Spleen (tissue), 11 donors: Measurements from ENCODE around the gene HOXD13. TPM values are rescaled to one million over a fixed set of nuclear protein-coding genes. Genes with fewer than 3 reads are reported as not detected.

Experiments used
- DNase-seq: peaks from one replicate; pipeline ENCODE4 v3.0.0-alpha.2; 2020
- H3K27ac ChIP-seq, 8 donors: fragments of 200-600 bp; sonication (generic) in 7 of 8; 1 replicate in 4 of 8; 2 replicates in 4 of 8; pipeline versions ENCODE4 v1.5.0 to v1.8.0; 2016 to 2021; ENCODE audit warnings: inconsistent platforms in 4 of 8, mild to moderate bottlenecking in 4 of 8, moderate library complexity in 1 of 8
- H3K27me3 ChIP-seq, 7 donors: fragments of 200-600 bp; sonication (generic) in 6 of 7; replicated peaks in 1 of 7; 1 replicate in 4 of 7; 2 replicates in 3 of 7; pipeline versions ENCODE4 v1.5.0 to v1.8.0; 2016 to 2021; ENCODE audit warnings: inconsistent platforms in 3 of 7, mild to moderate bottlenecking in 1 of 7
- H3K36me3 ChIP-seq, 6 donors: fragments of 200-600 bp; sonication (generic) in 5 of 6; 1 replicate in 4 of 6; 2 replicates in 2 of 6; pipeline versions ENCODE4 v1.5.0 to v1.8.0; 2016 to 2021; ENCODE audit warnings: inconsistent platforms in 2 of 6
- H3K4me1 ChIP-seq, 6 donors: fragments of 200-600 bp; sonication (generic) in 5 of 6; 1 replicate in 3 of 6; 2 replicates in 3 of 6; pipeline versions ENCODE4 v1.5.0 to v1.8.0; 2016 to 2021; ENCODE audit warnings: inconsistent platforms in 3 of 6
- H3K4me3 ChIP-seq, 8 donors: fragments of 200-600 bp; sonication (generic) in 7 of 8; 1 replicate in 4 of 8; 2 replicates in 4 of 8; pipeline versions ENCODE4 v1.5.0 to v1.8.0; 2016 to 2021; ENCODE audit warnings: inconsistent platforms in 4 of 8, mild to moderate bottlenecking in 4 of 8, moderate library complexity in 2 of 8
- H3K9me3 ChIP-seq, 8 donors: fragments of 200-600 bp; sonication (generic) in 7 of 8; 1 replicate in 4 of 8; 2 replicates in 4 of 8; pipeline versions ENCODE4 v1.5.0 to v1.8.0; 2016 to 2021; ENCODE audit warnings: inconsistent platforms in 4 of 8
- POLR2A ChIP-seq, 3 donors: fragments of 450-650 bp; IDR thresholded peaks; one replicate each; pipeline ENCODE4 v1.5.1; 2017; ENCODE audit warnings: antibody characterized with exemption in 3 of 3, mild to moderate bottlenecking in 1 of 3
- POLR2AphosphoS5 ChIP-seq, 3 donors: sonication (generic); formaldehyde crosslinking; IDR thresholded peaks; one replicate each; pipeline ENCODE4 v1.5.1; 2017; ENCODE audit warnings: antibody characterized with exemption in 3 of 3
- WGBS, 5 donors: extraction: QIAGEN DNeasy Blood & Tissue Kit in 3 of 5; methylation state at CpG; one replicate each; pipeline versions ENCODE4 v1.1.5 to v1.1.7; 2013 to 2018; 5-methylcytosine and 5-hydroxymethylcytosine counted together
- intact Hi-C: fragments of 100-400 bp; cut with DNase I; formaldehyde crosslinking; loops from one replicate; pipeline ENCODE4 v1.15.0; 2023; ENCODE audit warnings: low total_unique reads
- polyA plus RNA-seq, 3 donors: library from polyadenylated mRNA; stranded (reverse); fragments of 200-250 nt; gene quantifications; one replicate each; pipeline ENCODE4 v1.2.1, GENCODE V29; 2013
- total RNA-seq, 7 donors: library from RNA; depleted of rRNA in 3 of 7; stranded (reverse); fragments of >200 nt in 3 of 7; fragmentation: NEBNext Ultra II Directional in 4 of 7; extraction: Animal tissue kit (Norgen Biotek cat#: 25700) in 4 of 7; gene quantifications; one replicate each; pipeline versions ENCODE4 v1.1.0 to v1.2.1, GENCODE V29; 2016 to 2021
- TF ChIP-seq, protein P1 (sequence below), 11 experiments: fragments of 200-600 bp in 7 of 11; fragments of 450-650 bp in 4 of 11; sonication (generic) in 4 of 11; IDR thresholded peaks in 8 of 11; conservative IDR thresholded peaks in 3 of 11; 1 replicate in 7 of 11; 2 replicates in 4 of 11; pipeline versions ENCODE4 v1.4.0 to v1.8.0; 2016 to 2021; ENCODE audit warnings: antibody characterized with exemption in 11 of 11, inconsistent platforms in 4 of 11, mild to moderate bottlenecking in 1 of 11
- donor health status: healthy with polysubstance abuse.
- donor health status: DM: no; HTN: no; CAD: no; lungs with moderate emphysema.
- donor health status: DM: no; HTN: no; CAD: no.
- donor health status: Bipolar disorder and iron deficiency.
- donor health status: healthy.
- donor health status: DM: no; HTN: no; CAD: no.
- donor health status: DM: yes; HTN: yes; CAD: no.

HOXD13 gene
- total and polyA plus RNA-seq, 10 donors: not detected

- Histone ChIP-seq H3K9me3 (no peaks in the 10 kb centered on the region), H3K27ac (peak overlapping the region; percentile 57 to 93 (median 86)), H3K27me3 (peaks cover 0 to 100% (median 92%) of the 10 kb centered on the region in 7 donors), H3K36me3 (no peaks in the 10 kb centered on the region), H3K4me3 (peak overlapping the region; percentile 20 to 71 (median 40)), H3K4me1 (peaks cover 0 to 89% (median 50%) of the 10 kb centered on the region in 6 donors)
- TF ChIP-seq, protein P1, sequence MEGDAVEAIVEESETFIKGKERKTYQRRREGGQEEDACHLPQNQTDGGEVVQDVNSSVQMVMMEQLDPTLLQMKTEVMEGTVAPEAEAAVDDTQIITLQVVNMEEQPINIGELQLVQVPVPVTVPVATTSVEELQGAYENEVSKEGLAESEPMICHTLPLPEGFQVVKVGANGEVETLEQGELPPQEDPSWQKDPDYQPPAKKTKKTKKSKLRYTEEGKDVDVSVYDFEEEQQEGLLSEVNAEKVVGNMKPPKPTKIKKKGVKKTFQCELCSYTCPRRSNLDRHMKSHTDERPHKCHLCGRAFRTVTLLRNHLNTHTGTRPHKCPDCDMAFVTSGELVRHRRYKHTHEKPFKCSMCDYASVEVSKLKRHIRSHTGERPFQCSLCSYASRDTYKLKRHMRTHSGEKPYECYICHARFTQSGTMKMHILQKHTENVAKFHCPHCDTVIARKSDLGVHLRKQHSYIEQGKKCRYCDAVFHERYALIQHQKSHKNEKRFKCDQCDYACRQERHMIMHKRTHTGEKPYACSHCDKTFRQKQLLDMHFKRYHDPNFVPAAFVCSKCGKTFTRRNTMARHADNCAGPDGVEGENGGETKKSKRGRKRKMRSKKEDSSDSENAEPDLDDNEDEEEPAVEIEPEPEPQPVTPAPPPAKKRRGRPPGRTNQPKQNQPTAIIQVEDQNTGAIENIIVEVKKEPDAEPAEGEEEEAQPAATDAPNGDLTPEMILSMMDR (IDR thresholded peaks at IDR 0.05 in 8 of 11, conservative IDR thresholded peaks at IDR 0.05 in 3 of 11): no peak
- TF ChIP-seq POLR2AphosphoS5 (IDR thresholded peaks at IDR 0.05) (no peak), POLR2A (IDR thresholded peaks at IDR 0.05) (no peak)
- 12 to 18% (median 14%) methylated on average over 15 of the region's 15 CpGs for WGBS, 5 donors
- intact Hi-C loops: no loop called here
- DNase-seq: no peak
Observed at GRCh38 chr2:176130957-176131847, 38.7 kb downstream of the HOXD13 start.

DNA sequence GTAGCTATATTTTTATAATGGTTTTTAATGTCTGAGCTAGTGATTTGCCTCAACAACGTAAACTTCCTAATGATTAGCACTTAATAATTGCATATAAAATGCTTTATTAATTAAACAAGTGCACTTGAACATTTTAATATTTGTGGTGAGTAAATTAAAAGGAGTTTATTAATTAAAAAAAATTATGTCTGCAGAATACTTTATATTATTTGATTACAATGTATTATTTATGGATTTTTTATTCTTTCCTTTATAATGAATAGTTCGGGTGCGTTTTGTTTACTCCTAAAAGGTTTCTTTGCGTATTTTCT lies 39.3 kb downstream of the HOXD13 start:
- peaks cover 0 to 95% (median 56%) of the 10 kb centered on the region in 6 donors for H3K4me1 ChIP-seq
- TF ChIP-seq, protein P1 (IDR thresholded peaks at IDR 0.05 in 8 of 11, conservative IDR thresholded peaks at IDR 0.05 in 3 of 11): no peak
- no peak for TF ChIP-seq POLR2A (IDR thresholded peaks at IDR 0.05)
- TF ChIP-seq POLR2AphosphoS5 (IDR thresholded peaks at IDR 0.05): no peak
- H3K36me3 ChIP-seq: no peaks in the 10 kb centered on the region
- no peaks in the 10 kb centered on the region for H3K9me3 ChIP-seq
- H3K4me3 ChIP-seq: peak overlapping the region; percentile 4 to 71 (median 40)
- peak overlapping the region in 7 of 8 donors; percentile 78 to 93 (median 86) for H3K27ac ChIP-seq
- intact Hi-C loops: no loop called here
- no peak for DNase-seq
- H3K27me3 ChIP-seq: peaks cover 0 to 100% (median 93%) of the 10 kb centered on the region in 7 donors
- whole genome bisulfite sequencing, 5 donors: 12 to 22% (median 19%) methylated on average over 4 of the region's 4 CpGs

DNA sequence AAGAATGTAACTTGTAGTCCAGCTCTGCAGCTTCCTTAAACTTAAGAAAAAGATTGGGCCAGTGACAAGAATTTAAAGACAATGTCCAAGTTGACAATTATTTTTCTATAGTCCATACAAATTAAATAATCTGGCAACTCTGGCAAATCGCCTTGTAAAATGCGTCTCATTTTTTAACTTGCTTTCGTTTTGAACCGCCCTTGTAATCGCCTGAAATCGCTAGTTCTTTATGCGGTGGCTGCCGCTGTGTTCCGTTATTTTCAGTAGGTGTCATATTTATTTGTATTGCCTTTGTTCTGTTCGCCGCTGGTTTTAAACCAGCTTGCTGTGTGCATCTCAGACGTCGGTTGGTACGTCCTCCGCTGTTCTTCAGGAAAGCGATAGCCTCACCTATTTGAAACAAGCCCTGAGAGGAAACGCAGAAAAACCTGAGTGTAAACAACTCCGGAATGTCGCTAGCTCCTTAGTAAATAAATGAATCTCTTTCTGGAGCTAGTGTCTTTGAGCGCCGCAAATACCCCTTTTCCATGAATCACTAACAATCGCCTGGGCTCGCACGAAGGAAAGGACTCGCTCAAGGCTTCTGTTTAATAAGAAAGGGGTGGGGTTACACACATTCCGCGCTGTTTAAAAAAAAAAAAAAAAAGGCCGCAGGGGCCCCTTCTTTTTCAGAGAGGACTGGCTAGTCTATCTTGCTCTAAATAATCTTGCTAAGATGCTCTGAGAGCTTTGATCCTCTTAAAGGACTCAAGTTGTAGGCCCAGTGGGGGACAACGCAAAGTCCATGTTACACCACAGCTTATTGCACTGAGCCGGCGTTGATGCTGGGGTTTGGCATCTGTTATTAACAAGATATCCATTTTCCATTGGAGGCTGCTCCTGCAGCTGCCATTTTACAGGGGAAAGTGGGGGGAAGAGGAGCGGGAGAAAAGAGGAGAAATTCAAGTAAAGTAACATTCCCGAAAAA lies 40.0 kb downstream of the HOXD13 start:
- WGBS, 5 donors: 10 to 21% (median 11%) methylated on average over 33 of the region's 33 CpGs
- Histone ChIP-seq H3K36me3 (no peaks in the 10 kb centered on the region), H3K4me3 (peak overlapping the region in 6 of 8 donors; percentile 31 to 71 (median 42)), H3K27me3 (peaks cover 0 to 100% (median 96%) of the 10 kb centered on the region in 7 donors), H3K9me3 (no peaks in the 10 kb centered on the region), H3K4me1 (peaks cover 0 to 91% (median 57%) of the 10 kb centered on the region in 6 donors), H3K27ac (peak overlapping the region in 7 of 8 donors; percentile 78 to 93 (median 86))
- DNase-seq: no peak
- intact Hi-C loops: no loop called here
- TF ChIP-seq, protein P1 (IDR thresholded peaks at IDR 0.05 in 8 of 11, conservative IDR thresholded peaks at IDR 0.05 in 3 of 11): no peak
- TF ChIP-seq POLR2AphosphoS5 (IDR thresholded peaks at IDR 0.05): no peak
- TF ChIP-seq POLR2A (IDR thresholded peaks at IDR 0.05): no peak
